Karpas-422 (cell line): ENCODE results near the gene KCNH6. TPM values are rescaled to one million over a fixed set of nuclear protein-coding genes. Genes with fewer than 3 reads are reported as not detected.

Experiments used
- small RNA-seq: library from RNA; depleted of rRNA; stranded (forward); fragments of <200 nt; gene quantifications from one replicate; pipeline ENCODE3, GENCODE V24; 2014
- total RNA-seq: library from RNA; depleted of rRNA; stranded (reverse); fragments of >200 nt; shearing (Covaris generic); gene quantifications from 2 replicates; pipeline ENCODE4 v1.2.3, GENCODE V29; 2014; ENCODE audit warnings: low replicate concordance; rRNA removed

KCNH6 gene
- total RNA-seq, 1 experiment from 2014 or later: not detected

Small RNA genes within 50 kb of the gene (small RNA-seq; reads per million reads assigned to genes)
- not detected for gene RNU6-288P

Other genes starting within 250 kb of the KCNH6 start
- 2.4 and 4.0 TPM in 2 replicates for gene CYB561, start 77.1 kb upstream of the KCNH6 start, total RNA-seq
- gene ACE, start 46.3 kb upstream of the KCNH6 start, total RNA-seq: 6.7 and 13.9 TPM in 2 replicates
- gene DCAF7, start 27.1 kb downstream of the KCNH6 start, total RNA-seq: 44.9 and 72.3 TPM in 2 replicates
- gene TACO1, start 77.5 kb downstream of the KCNH6 start, total RNA-seq: 10.7 and 17.9 TPM in 2 replicates
- 17.8 and 43.4 TPM in 2 replicates for gene MAP3K3, start 99.1 kb downstream of the KCNH6 start, total RNA-seq
- 200 and 538 TPM in 2 replicates for gene LIMD2, start 176.8 kb downstream of the KCNH6 start, total RNA-seq
- gene STRADA, start 218.4 kb downstream of the KCNH6 start, total RNA-seq: 25.8 and 27.5 TPM in 2 replicates